Neural crest cell (in vitro differentiated cells): ENCODE data around the gene FAT1. TPM values are rescaled to one million over a fixed set of nuclear protein-coding genes. Genes with fewer than 3 reads are reported as not detected.

Experiments used
- DNase-seq: peaks from one replicate; pipeline ENCODE4 v3.0.0; 2021; ENCODE audit warnings: low read depth, mixed read lengths, low spot score
- H3K27ac Mint-ChIP-seq: one replicate; pipeline ENCODE4 v1.8.0; 2021; ENCODE audit warnings: mild to moderate bottlenecking, mixed read lengths; ENCODE audit not compliant: unreplicated experiment
- H3K27me3 Mint-ChIP-seq: 2 replicates; pipeline ENCODE4 v1.8.0; 2021; ENCODE audit warnings: low read depth, mild to moderate bottlenecking, mixed read lengths
- H3K36me3 Mint-ChIP-seq: 2 replicates; pipeline ENCODE4 v1.8.0; 2021; ENCODE audit warnings: low read depth, mild to moderate bottlenecking, mixed read lengths
- H3K4me1 Mint-ChIP-seq: 2 replicates; pipeline ENCODE4 v1.8.0; 2021; ENCODE audit warnings: mixed read lengths
- H3K4me3 Mint-ChIP-seq: one replicate; pipeline ENCODE4 v1.8.0; 2021; ENCODE audit warnings: mild to moderate bottlenecking, mixed read lengths
- H3K9me3 Mint-ChIP-seq: 2 replicates; pipeline ENCODE4 v1.8.0; 2021; ENCODE audit warnings: mixed read lengths
- CTCF ChIP-seq: fragments of 200-600 bp; sonication (generic); conservative IDR thresholded peaks from 2 replicates; pipeline ENCODE4 v1.5.0; 2021; ENCODE audit warnings: antibody characterized with exemption, mild to moderate bottlenecking
- total RNA-seq: library from RNA; stranded (reverse); gene quantifications from 2 replicates; pipeline ENCODE4 v1.2.1, GENCODE V29; 2021

Gene FAT1
- total RNA-seq, 1 donor from 2014 or later, result 130 TPM

DNA sequence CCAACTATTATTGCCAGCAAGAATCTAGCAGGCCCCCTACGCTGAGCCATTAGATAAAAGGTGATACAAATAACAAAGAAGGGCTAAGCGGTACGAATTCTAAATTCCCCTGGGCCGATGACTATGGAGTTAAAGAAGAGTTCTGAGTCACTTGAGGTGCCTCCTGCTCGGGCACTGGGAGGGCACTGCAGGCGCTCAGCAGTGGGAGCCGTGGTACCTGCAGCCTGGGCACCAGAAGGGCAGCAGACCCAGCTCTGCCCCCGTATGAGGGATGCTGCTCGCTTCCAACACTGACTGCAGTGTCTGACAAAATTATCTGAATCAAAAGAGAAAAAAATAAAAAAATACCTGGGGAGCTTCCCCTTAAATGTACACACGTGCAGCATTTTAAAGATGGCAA lies 124.2 kb downstream of the FAT1 start:
- no peak for DNase-seq
- Mint-ChIP-seq H3K4me3 (no peak overlapping the region), H3K4me1 (no peaks in the 10 kb centered on the region), H3K27me3 (no peaks in the 10 kb centered on the region), H3K9me3 (no peaks in the 10 kb centered on the region), H3K27ac (no peak overlapping the region), H3K36me3 (peaks cover 36% of the 10 kb centered on the region)
- no peak for TF ChIP-seq CTCF

- H3K36me3 Mint-ChIP-seq, result peaks cover 28% of the 10 kb centered on the region
Measured at GRCh38 chr4:186598686-186599085, 125.0 kb downstream of the FAT1 start.

DNA sequence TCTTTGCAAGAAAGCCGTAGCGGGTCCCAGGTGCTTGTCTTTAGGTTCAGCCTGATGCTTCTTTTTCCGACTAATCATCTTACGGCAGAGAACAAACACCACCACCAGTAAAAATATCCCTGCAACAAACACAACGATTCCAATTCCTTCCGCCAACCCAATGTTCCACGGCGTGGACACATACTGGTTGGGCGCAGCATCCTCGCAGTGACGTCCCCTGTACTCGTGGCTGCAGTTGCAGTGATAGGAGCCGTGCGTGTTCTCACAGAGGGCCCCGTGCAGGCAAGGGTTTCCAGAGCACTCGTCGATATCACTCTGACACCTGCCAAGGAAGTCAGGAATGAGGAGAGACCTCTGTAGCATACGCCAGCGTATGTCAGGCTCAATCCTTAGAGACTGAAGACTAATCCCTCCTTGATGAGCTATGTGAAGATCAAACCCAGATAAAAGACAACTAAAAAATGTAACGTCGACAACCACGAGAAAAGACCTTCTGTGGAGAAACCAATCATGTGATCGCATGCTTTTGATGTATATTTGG lies 126.7 kb downstream of the FAT1 start:
- Mint-ChIP-seq H3K27ac (no peak overlapping the region), H3K4me3 (no peak overlapping the region), H3K4me1 (no peaks in the 10 kb centered on the region), H3K27me3 (no peaks in the 10 kb centered on the region), H3K9me3 (no peaks in the 10 kb centered on the region), H3K36me3 (peaks cover 21% of the 10 kb centered on the region)
- no peak for DNase-seq
- TF ChIP-seq CTCF, result no peak

More at GRCh38 chr4:186598686-186599085, 125.0 kb downstream of the FAT1 start:
- DNase-seq, result no peak
- Mint-ChIP-seq H3K27ac (no peak overlapping the region), H3K9me3 (no peaks in the 10 kb centered on the region), H3K4me1 (no peaks in the 10 kb centered on the region), H3K27me3 (no peaks in the 10 kb centered on the region), H3K4me3 (no peak overlapping the region)
- no peak for TF ChIP-seq CTCF

GRCh38 chr4:186596346-186596745 lies 127.3 kb downstream of the FAT1 start:
- no peak for DNase-seq
- H3K36me3 Mint-ChIP-seq, result peaks cover 21% of the 10 kb centered on the region
- H3K27me3 Mint-ChIP-seq, result no peaks in the 10 kb centered on the region
- no peak for TF ChIP-seq CTCF
- H3K27ac Mint-ChIP-seq, result no peak overlapping the region
- no peak overlapping the region for H3K4me3 Mint-ChIP-seq
- H3K4me1 Mint-ChIP-seq, result no peaks in the 10 kb centered on the region
- H3K9me3 Mint-ChIP-seq, result no peaks in the 10 kb centered on the region

DNA sequence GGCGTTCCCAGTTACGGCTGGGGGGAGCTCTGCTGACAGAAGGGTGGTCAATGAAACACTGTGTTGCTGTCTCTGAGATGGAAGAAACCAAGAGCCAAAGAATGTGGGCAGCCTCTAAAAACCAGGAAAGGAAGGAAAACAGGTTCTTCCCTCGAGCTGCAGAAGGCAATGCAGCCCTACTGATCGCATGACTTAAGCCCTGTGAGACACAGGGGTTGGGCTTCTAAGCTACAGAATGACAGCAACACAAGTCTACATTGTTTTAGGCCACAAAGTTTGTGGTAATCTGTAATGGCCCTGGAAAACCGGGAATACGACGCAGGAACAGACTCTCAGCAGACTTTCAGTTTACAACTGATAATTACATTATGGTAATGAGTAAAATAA lies 130.1 kb downstream of the FAT1 start:
- H3K27me3 Mint-ChIP-seq, result no peaks in the 10 kb centered on the region
- H3K36me3 Mint-ChIP-seq, result peaks cover 21% of the 10 kb centered on the region
- no peak for TF ChIP-seq CTCF
- DNase-seq, result no peak
- no peak overlapping the region for H3K27ac Mint-ChIP-seq
- no peak overlapping the region for H3K4me3 Mint-ChIP-seq
- peaks cover 6% of the 10 kb centered on the region for H3K4me1 Mint-ChIP-seq
- H3K9me3 Mint-ChIP-seq, result no peaks in the 10 kb centered on the region
